ENCODE results near the gene SENP1.

- TF ChIP-seq CTCF (IDR thresholded peaks at IDR 0.05) (no peak), POLR2A (IDR thresholded peaks at IDR 0.05) (no peak)
Measured at GRCh38 chr12:48061938-48062719, 43.8 kb downstream of the SENP1 start.
